ENCODE measurements around the gene SMARCB1. TPM values are rescaled to one million over a fixed set of nuclear protein-coding genes. Genes with fewer than 3 reads are reported as not detected.

SMARCB1 gene
- total RNA-seq, 2 donors from 2014 or later, result 46.6 to 54.8 TPM

- intact Hi-C loops (cut with DNase I), result no loop called here
- DNase-seq (peak; percentile 24), ATAC-seq (no peak)
Observed at GRCh38 chr22:23824476-23825245, 37.9 kb downstream of the SMARCB1 start.

GRCh38 chr22:23825246-23825905 is 38.6 kb downstream of the SMARCB1 start:
- intact Hi-C loops (cut with DNase I), result no loop called here
- peak; percentile 12 for DNase-seq
- no peak for ATAC-seq

- DNase-seq, result peak; percentile 36
- ATAC-seq, result peak in 1 of 2 donors; percentile 3
- intact Hi-C loops (cut with DNase I), result no loop called here
Observed at GRCh38 chr22:23826510-23827350, 40.0 kb downstream of the SMARCB1 start.

- peak; percentile 15 for DNase-seq
- ATAC-seq, result no peak
- intact Hi-C loops (cut with DNase I), result no loop called here
Observed at GRCh38 chr22:23827351-23827995, 40.7 kb downstream of the SMARCB1 start.

GRCh38 chr22:23828800-23829680 is 42.3 kb downstream of the SMARCB1 start:
- DNase-seq (peak; percentile 63), ATAC-seq (peak; percentile 67 to 78)
- intact Hi-C loops (cut with DNase I), result no loop called here

- DNase-seq (no peak), ATAC-seq (no peak)
- intact Hi-C loops (cut with DNase I), result no loop called here
Observed at GRCh38 chr22:23829845-23830372, 43.1 kb downstream of the SMARCB1 start.

GRCh38 chr22:23831261-23831660 is 44.5 kb downstream of the SMARCB1 start:
- no peak for ATAC-seq
- peak; percentile 3 for DNase-seq
- intact Hi-C loops (cut with DNase I), result no loop called here

GRCh38 chr22:23831781-23832180 is 45.0 kb downstream of the SMARCB1 start:
- intact Hi-C loops (cut with DNase I), result no loop called here
- ATAC-seq (no peak), DNase-seq (peak; percentile 15)

- no peak for ATAC-seq
- intact Hi-C loops (cut with DNase I), result no loop called here
- DNase-seq, result peak; percentile 16
Observed at GRCh38 chr22:23832226-23833016, 45.7 kb downstream of the SMARCB1 start.

- peak; percentile 24 for DNase-seq
- intact Hi-C loops (cut with DNase I), result no loop called here
- ATAC-seq, result no peak
Observed at GRCh38 chr22:23833017-23833751, 46.4 kb downstream of the SMARCB1 start.

- DNase-seq (peak; percentile 26), ATAC-seq (peak in 1 of 2 donors; percentile 3)
- intact Hi-C loops (cut with DNase I), result no loop called here
Observed at GRCh38 chr22:23833911-23834317, 47.1 kb downstream of the SMARCB1 start.

GRCh38 chr22:23834406-23834792 is 47.6 kb downstream of the SMARCB1 start:
- DNase-seq, result no peak
- no peak for ATAC-seq
- intact Hi-C loops (cut with DNase I), result no loop called here

GRCh38 chr22:23834793-23835483 is 48.2 kb downstream of the SMARCB1 start:
- intact Hi-C loops (cut with DNase I), result no loop called here
- ATAC-seq, result peak; percentile 54 to 58
- DNase-seq, result peak; percentile 64

GRCh38 chr22:23835484-23836144 is 48.8 kb downstream of the SMARCB1 start:
- DNase-seq (peak; percentile 47), ATAC-seq (peak; percentile 21 to 24)
- intact Hi-C loops (cut with DNase I), result no loop called here

- no peak for ATAC-seq
- no peak for DNase-seq
Observed at GRCh38 chr22:23836281-23836680, 49.5 kb downstream of the SMARCB1 start.

More at GRCh38 chr22:23836281-23836680, 49.5 kb downstream of the SMARCB1 start:
- intact Hi-C loops (cut with DNase I), result no loop called here
